CD14-positive monocyte (primary cell): ENCODE measurements around the gene TMEM120B. TPM values are rescaled to one million over a fixed set of nuclear protein-coding genes. Genes with fewer than 3 reads are reported as not detected.
A peak's percentile ranks its signal among the peaks of the same experiment; 100 is the strongest.

Experiments used
- DNase-seq, 3 donors: peaks; one replicate each; pipeline ENCODE4 v3.0.0-alpha.2; 2011 to 2022
- H2AFZ ChIP-seq: 2 replicates; pipeline ENCODE4 v1.6.0; 2012; ENCODE audit warnings: mild to moderate bottlenecking, low read depth, low read length, inconsistent platforms; ENCODE audit not compliant: insufficient read depth, poor library complexity, severe bottlenecking
- H3K27ac ChIP-seq, 2 donors: 1 replicate in 1 of 2; 2 replicates in 1 of 2; pipeline ENCODE4 v1.5.1; 2012 to 2013; ENCODE audit warnings: low read length in 2 of 2, control low read depth in 1 of 2, inconsistent platforms in 1 of 2, low read depth in 1 of 2, mild to moderate bottlenecking in 1 of 2
- H3K27me3 ChIP-seq, 2 donors: one replicate each; pipeline versions ENCODE4 v1.6.0 to v1.6.1; 2011 to 2013; ENCODE audit warnings: low read length in 2 of 2; ENCODE audit not compliant: control insufficient read depth in 2 of 2, insufficient read depth in 2 of 2
- H3K36me3 ChIP-seq, 2 donors: replicated peaks in 1 of 2; 1 replicate in 1 of 2; 2 replicates in 1 of 2; pipeline versions ENCODE4 v1.5.1 to v1.6.1; 2012 to 2013; ENCODE audit warnings: low read length in 2 of 2, control low read depth in 1 of 2, inconsistent platforms in 1 of 2, mild to moderate bottlenecking in 1 of 2; ENCODE audit not compliant: insufficient read depth in 2 of 2, control insufficient read depth in 1 of 2
- H3K4me1 ChIP-seq, 2 donors: 1 replicate in 1 of 2; 2 replicates in 1 of 2; pipeline versions ENCODE4 v1.5.1 to v1.6.1; 2012 to 2013; ENCODE audit warnings: low read length in 2 of 2, control low read depth in 1 of 2, inconsistent platforms in 1 of 2, mild to moderate bottlenecking in 1 of 2, moderate library complexity in 1 of 2; ENCODE audit not compliant: insufficient read depth in 2 of 2, control insufficient read depth in 1 of 2
- H3K4me2 ChIP-seq: replicated peaks from 2 replicates; pipeline ENCODE3; 2012; ENCODE audit warnings: low read length, moderate library complexity, mild to moderate bottlenecking; ENCODE audit not compliant: poor library complexity, severe bottlenecking; ENCODE audit errors: extremely low read depth
- H3K4me3 ChIP-seq, 3 experiments: fragments of 200-600 bp in 1 of 3; sonication (generic) in 1 of 3; replicated peaks in 1 of 3; 1 replicate in 2 of 3; 2 replicates in 1 of 3; pipeline ENCODE4 v1.5.1; 2011 to 2013; ENCODE audit warnings: low read length in 3 of 3, mild to moderate bottlenecking in 3 of 3, control low read depth in 2 of 3, low read depth in 2 of 3, inconsistent platforms in 1 of 3, moderate library complexity in 1 of 3
- H3K79me2 ChIP-seq: 2 replicates; pipeline ENCODE4 v1.6.0; 2012; ENCODE audit warnings: mild to moderate bottlenecking, control low read depth, inconsistent platforms, low read length, moderate library complexity; ENCODE audit not compliant: insufficient read depth
- H3K9ac ChIP-seq: 2 replicates; pipeline ENCODE4 v1.6.0; 2017; ENCODE audit warnings: low read length, mild to moderate bottlenecking; ENCODE audit not compliant: insufficient read depth, poor library complexity, severe bottlenecking
- H3K9me3 ChIP-seq, 2 donors: replicated peaks in 1 of 2; 1 replicate in 1 of 2; 2 replicates in 1 of 2; pipeline versions ENCODE4 v1.5.1 to v1.6.1; 2012 to 2013; ENCODE audit warnings: low read length in 2 of 2, control low read depth in 1 of 2; ENCODE audit not compliant: control insufficient read depth in 1 of 2, insufficient read depth in 1 of 2
- H4K20me1 ChIP-seq: 2 replicates; pipeline ENCODE4 v1.6.0; 2012; ENCODE audit warnings: mild to moderate bottlenecking, low read length, control low read depth, moderate library complexity; ENCODE audit not compliant: insufficient read depth
- H3K27ac Mint-ChIP-seq, 7 donors: one replicate each; pipeline ENCODE4 v1.8.0; 2020; ENCODE audit warnings: mild to moderate bottlenecking in 7 of 7, mixed read lengths in 7 of 7, moderate library complexity in 6 of 7, inconsistent platforms in 2 of 7
- H3K27me3 Mint-ChIP-seq, 3 donors: one replicate each; pipeline ENCODE4 v1.8.0; 2021 to 2022; ENCODE audit warnings: low read depth in 3 of 3, mild to moderate bottlenecking in 3 of 3, mixed read lengths in 3 of 3, moderate library complexity in 3 of 3, inconsistent platforms in 1 of 3
- H3K36me3 Mint-ChIP-seq, 2 donors: one replicate each; pipeline ENCODE4 v1.8.0; 2020; ENCODE audit warnings: mixed read lengths in 2 of 2, inconsistent platforms in 1 of 2, mild to moderate bottlenecking in 1 of 2
- H3K4me1 Mint-ChIP-seq: one replicate; pipeline ENCODE4 v1.8.0; 2020; ENCODE audit warnings: mild to moderate bottlenecking, mixed read lengths
- H3K4me3 Mint-ChIP-seq, 2 donors: one replicate each; pipeline ENCODE4 v1.8.0; 2020; ENCODE audit warnings: mild to moderate bottlenecking in 2 of 2, mixed read lengths in 2 of 2, moderate library complexity in 1 of 2
- H3K9me3 Mint-ChIP-seq, 7 donors: one replicate each; pipeline ENCODE4 v1.8.0; 2020 to 2022; ENCODE audit warnings: mixed read lengths in 7 of 7, mild to moderate bottlenecking in 6 of 7, moderate library complexity in 6 of 7, inconsistent platforms in 2 of 7
- CTCF ChIP-seq: fragments of 200-600 bp; IDR thresholded peaks from one replicate; pipeline ENCODE4 v1.8.0; 2022; ENCODE audit warnings: antibody characterized with exemption, mild to moderate bottlenecking
- WGBS: methylation state at CpG from one replicate; pipeline ENCODE4 v1.1.5; 2013; ENCODE audit warnings: missing lambda C conversion rate; ENCODE audit not compliant: insufficient coverage; 5-methylcytosine and 5-hydroxymethylcytosine counted together
- intact Hi-C, 2 donors: fragments of 100-400 bp; cut with micrococcal nuclease; formaldehyde crosslinking; loops; one replicate each; pipeline versions ENCODE4 v1.15.0 to v1.15.1; 2023
- polyA plus RNA-seq, 3 donors: library from polyadenylated mRNA; depleted of rRNA in 1 of 3; unstranded in 2 of 3; stranded (reverse) in 1 of 3; fragments of 300-500 nt in 2 of 3; fragments of >200 nt in 1 of 3; fragmentation: Illumina TruSeq in 2 of 3; gene quantifications; 1 replicate in 2 of 3; 2 replicates in 1 of 3; pipeline ENCODE4 v1.2.3, GENCODE V29; 2012 to 2021

Gene TMEM120B
- polyA plus RNA-seq, 3 donors: 0.65 to 2.4 (median 1.1) TPM

GRCh38 chr12:121668750-121669520 is 43.6 kb upstream of the TMEM120B start:
- Histone ChIP-seq H3K27me3 (no peaks in the 10 kb centered on the region), H4K20me1 (no peaks in the 10 kb centered on the region), H2AFZ (no peak overlapping the region), H3K9me3 (no peaks in the 10 kb centered on the region), H3K4me2 (no peak overlapping the region), H3K4me3 (no peak overlapping the region), H3K9ac (no peak overlapping the region), H3K36me3 (peaks cover 0 to 2% of the 10 kb centered on the region in 2 donors), H3K79me2 (peaks cover 30% of the 10 kb centered on the region), H3K4me1 (peaks cover 38 to 48% of the 10 kb centered on the region in 2 donors), H3K27ac (no peak overlapping the region)
- WGBS: 90% methylated on average over 17 of the region's 18 CpGs
- H3K27me3 Mint-ChIP-seq: peaks cover 0 to 6% (median 5%) of the 10 kb centered on the region in 3 donors
- H3K4me1 Mint-ChIP-seq: peaks cover 49% of the 10 kb centered on the region
- TF ChIP-seq CTCF: peak; percentile 73
- intact Hi-C loops: loop anchor here in 1 of 2 donors (5.0 kb wide), 1 partner anchor 172 kb away; no protein-coding TSS in a partner anchor
- H3K27ac Mint-ChIP-seq: peak overlapping the region in 5 of 7 donors; percentile 20 to 79 (median 60)
- peaks cover 0 to 2% (median 0%) of the 10 kb centered on the region in 7 donors for H3K9me3 Mint-ChIP-seq
- peak in 2 of 3 donors; percentile 19 to 31 for DNase-seq
- H3K36me3 Mint-ChIP-seq: peaks cover 10 to 15% of the 10 kb centered on the region in 2 donors
- H3K4me3 Mint-ChIP-seq: no peak overlapping the region

- Histone ChIP-seq H4K20me1 (no peaks in the 10 kb centered on the region), H3K9me3 (no peaks in the 10 kb centered on the region), H3K9ac (no peak within 1 kb of the TSS), H3K79me2 (peaks cover 25% of the 10 kb centered on the region), H3K4me2 (no peak within 1 kb of the TSS), H3K4me3 (no peak within 1 kb of the TSS), H3K27me3 (no peaks in the 10 kb centered on the region), H3K4me1 (peaks cover 34 to 45% of the 10 kb centered on the region in 2 donors), H3K36me3 (peaks cover 0 to 2% of the 10 kb centered on the region in 2 donors), H2AFZ (no peak within 1 kb of the TSS), H3K27ac (no peak within 1 kb of the TSS)
- intact Hi-C loops: loop anchor here in 1 of 2 donors (5.0 kb wide), 1 partner anchor 172 kb away; no protein-coding TSS in a partner anchor
- H3K27ac Mint-ChIP-seq: peak within 1 kb of the TSS in 5 of 7 donors; percentile 60 to 79 (median 61)
- H3K4me3 Mint-ChIP-seq: no peak within 1 kb of the TSS
- H3K9me3 Mint-ChIP-seq: peaks cover 0 to 2% (median 0%) of the 10 kb centered on the region in 7 donors
- 97% methylated on average over 4 of the region's 5 CpGs for WGBS
- peaks cover 9 to 15% of the 10 kb centered on the region in 2 donors for H3K36me3 Mint-ChIP-seq
- H3K27me3 Mint-ChIP-seq: peaks cover 0 to 6% (median 5%) of the 10 kb centered on the region in 3 donors
- TF ChIP-seq CTCF: no peak
- peaks cover 45% of the 10 kb centered on the region for H3K4me1 Mint-ChIP-seq
- DNase-seq: no peak
Observed at GRCh38 chr12:121669521-121669900, 43.0 kb upstream of the TMEM120B start, which contains the start of gene MORN3. MORN3 (minus strand) TSS chr12:121669654; CDS start chr12:121669483, 171 bp downstream.
